Right kidney (tissue), 1 donor: ENCODE results near the gene PPP2R2B.
A peak's percentile ranks its signal among the peaks of the same experiment; 100 is the strongest.
"Not testable (repeated sequence)": the region's sequence is repeated elsewhere in the genome, so short reads cannot be mapped to it uniquely, and the experiment has no call there.

Experiments used
- DNase-seq: peaks from one replicate; pipeline ENCODE4 v3.0.0-alpha.2; 2016

Gene PPP2R2B

DNA sequence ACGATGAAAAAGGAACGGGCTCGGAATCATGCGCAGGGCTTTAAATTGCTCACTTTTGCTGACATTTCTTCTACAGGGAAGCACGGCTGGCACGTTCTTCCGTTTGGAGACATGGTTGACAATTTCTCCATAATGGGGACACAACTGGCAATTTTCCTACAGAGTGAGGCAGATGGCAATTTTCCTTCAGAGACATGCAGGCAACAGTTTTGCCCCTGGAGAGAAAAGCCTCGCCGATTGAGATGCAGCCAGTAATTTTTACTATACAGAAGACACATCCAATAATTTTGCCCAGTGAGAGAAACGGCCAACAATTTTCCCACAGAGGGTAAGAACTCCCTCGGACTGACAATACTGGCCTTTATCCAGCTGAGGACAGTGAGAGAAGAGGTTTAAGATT, 271.7 kb downstream of the PPP2R2B start:
- DNase-seq = no peak

DNA sequence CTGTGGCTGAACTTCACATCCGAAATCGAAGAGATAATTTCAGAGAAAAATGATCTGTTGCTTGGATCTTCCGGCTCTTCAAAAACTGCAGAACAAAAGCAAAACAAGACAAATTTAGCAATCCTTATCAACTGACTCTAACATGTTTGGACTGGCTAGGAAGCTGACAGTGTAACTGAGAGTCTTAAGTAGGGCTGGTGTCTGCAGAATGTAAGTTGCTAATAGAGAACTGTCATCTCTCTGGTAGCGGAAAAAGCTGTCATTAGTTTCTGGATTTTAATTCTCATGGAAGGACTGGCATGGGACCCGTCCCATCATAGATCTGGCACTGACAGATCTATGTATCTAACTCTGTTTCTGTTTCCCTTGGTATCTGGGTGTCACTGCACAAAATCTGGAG, 278.2 kb downstream of the PPP2R2B start:
- DNase-seq = no peak

DNA sequence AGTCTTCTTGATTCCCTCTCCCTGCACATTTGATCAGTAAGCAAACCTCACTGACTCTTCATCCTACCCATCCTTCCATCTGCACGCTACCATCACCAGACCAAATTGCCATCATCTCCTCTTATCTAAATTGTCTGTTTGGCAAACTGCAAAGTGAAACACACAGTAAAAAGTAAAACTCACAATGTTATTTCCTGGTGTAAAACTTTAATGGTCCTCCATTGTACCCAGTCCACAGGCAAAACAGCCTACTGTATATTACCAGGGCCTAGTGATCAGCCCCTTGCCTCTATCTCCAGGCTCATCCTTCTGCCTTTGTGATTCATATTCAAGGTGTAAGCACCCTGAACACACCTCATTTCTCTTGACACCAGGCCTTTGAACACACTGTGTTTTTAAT, 279.3 kb downstream of the PPP2R2B start:
- no peak for DNase-seq

DNA sequence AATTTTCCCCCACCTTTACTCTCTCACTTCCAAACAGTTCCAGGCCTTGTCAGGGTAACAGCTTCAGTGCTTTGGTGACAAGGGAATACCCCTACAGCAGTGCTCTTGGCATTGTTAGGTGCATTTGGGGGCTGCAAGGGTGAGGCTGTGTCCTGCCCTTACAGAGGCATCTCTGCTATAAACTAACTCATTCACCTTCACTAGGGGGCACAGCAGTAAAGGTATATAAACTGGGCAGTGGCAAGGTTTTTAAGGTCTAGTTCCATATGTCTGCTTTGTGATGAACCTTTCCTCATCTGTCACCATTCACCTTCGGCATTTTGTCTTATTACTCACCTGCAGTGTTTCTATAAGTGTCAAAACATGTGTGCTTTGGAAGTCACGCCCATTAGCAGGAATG, 283.5 kb downstream of the PPP2R2B start:
- no peak for DNase-seq

DNA sequence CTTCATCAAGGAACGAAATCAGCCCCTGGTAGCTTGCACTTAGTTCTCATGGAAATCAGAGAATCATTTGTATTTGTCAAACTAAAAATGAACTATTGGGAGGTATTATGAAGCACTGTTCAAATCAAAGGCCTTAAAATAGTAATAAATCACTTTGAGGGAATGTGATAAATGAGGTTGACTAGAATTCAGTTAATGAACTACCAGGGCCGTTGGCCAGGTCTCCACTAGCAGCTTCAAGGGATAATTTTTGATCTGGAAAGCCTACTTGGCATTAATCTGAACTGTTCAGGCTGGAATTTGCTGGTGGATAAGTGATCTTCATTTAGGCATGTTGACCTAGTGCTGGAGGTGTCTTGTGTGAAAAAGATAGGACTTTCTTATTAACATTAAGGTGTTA, 286.2 kb downstream of the PPP2R2B start:
- DNase-seq = no peak

DNA sequence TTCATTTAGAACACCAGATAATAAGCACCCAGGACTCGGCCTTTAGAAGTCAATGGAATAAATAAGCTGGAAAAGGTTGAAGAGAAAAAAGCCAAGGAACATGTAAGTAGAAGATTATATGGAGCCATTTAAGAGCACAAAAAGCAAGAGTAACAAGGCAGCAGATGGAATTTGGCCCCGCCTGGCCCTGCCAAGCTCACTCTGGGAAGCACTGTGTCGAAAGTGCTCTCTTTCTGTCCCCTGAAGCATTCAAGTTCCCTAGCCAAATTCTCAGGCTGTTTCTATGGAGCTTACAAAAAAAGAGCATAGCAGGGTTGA, 289.6 kb downstream of the PPP2R2B start:
- DNase-seq = no peak

DNA sequence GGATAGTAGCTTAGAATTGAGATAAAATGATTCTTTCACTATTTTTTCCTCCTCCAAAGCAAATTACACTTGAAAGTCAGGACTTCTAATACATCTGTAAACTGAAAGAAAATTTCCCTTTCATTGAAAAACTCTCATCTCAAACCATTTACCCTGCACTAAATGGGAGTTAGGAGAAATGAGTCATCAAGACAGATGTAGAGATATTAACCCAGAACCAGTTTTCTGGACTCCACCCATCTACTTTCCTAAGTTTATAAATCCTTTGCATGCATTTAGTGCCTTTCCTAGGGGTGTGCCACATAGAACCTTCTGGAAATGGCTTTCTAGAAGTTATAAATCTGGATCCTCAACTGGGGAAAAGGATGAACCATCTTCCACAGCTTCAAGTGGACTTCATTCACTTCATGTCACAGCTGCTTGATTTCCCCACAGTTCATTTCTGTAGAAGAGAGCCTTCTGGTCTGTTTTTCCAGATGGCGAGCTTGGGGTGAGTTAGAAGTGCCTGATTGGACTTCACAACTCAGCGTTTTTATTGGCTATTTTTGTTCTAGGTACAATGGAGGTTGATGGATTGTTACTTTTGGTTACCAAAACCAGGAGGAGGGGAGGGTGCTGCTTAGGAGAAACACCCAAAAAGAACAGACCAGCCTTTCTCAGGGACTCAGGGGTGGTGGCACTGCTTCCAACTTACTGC, 290.1 kb downstream of the PPP2R2B start:
- no peak for DNase-seq

DNA sequence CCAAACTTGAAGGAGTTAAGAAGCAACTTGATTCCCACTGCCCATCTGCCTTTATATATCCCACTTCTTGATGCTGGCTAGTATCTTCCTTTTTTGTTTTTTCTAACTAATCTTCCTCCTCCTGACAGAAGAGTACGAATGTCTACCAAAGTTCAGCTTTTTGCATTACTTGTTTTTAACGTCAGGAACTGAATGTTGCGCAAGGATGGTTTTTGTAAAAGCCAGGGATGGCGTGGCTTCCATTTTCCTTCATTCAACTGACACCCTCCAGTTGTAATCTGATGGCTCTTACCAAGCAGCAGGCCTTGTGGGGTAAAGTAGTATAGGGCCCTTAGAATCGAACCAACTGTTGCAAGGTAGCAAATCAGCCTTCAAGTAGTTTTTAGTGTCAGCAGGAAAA, 291.8 kb downstream of the PPP2R2B start:
- no peak for DNase-seq

DNA sequence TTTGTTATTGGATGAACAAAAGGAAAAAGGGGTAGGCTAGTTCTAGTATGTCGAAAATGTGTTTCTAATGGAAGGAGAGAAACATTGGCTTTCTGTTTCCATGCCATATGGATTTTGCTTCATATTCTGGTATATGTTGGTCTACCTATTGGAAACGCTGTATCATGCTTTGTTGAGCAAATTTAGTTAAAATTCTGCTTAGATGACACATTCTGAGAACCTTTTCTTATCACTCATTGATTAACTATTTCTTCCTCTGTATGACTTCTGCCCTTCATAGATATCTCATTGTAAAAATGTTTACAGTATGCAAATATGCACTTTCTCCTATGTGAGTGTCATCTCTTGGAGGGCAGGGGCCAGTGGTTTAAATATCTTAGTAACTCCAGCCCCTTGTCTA, 293.8 kb downstream of the PPP2R2B start:
- DNase-seq = no peak

DNA sequence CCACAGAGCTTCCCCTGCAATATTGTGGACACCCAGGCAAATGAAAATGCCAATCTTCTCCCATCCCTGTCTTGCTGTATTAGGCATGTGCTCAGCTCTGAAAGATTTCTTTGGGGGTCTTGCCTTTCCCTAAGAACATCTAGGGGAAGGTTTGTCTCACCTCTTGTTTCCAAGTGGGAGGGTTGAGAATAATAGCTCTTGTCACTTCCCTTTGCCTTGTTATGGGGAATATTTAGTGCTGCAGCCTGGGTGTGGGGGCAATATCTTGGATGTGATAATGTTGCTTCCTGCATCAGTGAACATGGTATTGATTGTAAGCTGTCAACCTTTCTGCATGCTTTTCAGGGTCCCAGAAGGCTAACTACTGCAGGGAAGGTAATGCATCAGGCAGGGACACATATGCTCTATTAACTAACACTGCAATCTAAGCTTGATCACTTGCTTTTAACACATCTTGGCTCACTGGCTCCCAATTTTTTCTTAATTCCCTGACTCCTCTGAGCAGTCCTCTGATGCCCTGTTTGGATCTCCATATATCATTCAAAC, 296.4 kb downstream of the PPP2R2B start:
- no peak for DNase-seq

DNA sequence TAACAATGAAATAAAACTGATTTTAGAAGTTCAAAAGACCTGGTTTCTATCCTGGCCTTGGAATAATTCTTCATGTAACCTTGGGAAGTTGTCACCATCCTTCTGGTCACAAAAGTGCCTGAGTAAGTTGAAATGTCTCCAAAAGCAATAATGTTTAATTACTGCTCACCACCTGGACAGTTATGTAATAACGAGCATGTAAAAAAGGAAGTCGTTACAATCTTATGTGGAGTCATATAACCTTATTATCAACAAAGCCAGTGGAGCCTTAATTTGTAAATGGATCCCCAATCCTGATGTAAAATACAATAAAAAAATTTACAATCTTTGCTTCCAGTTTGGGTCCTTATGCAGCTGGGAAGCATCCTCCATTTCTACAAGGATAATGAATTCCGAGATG, 298.3 kb downstream of the PPP2R2B start:
- DNase-seq = no peak

DNA sequence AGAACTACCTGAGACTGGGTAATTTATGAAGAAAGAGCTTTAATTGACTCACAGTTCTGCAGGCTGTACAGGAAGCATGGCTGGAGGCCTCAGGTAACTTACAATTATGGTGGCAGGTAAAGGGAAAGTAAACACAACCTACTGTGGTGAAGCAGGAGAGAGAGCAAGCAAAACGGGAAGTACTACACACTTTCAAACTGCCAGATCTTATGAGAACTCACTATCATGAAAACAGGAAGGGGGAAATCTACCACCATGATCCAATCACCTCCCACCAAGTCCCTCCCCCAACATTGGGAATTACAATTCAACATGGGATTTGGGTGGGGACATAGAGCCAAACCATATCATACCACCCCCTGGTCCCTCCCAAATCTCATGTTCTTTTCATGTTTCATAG, 303.8 kb downstream of the PPP2R2B start:
- no peak for DNase-seq

DNA sequence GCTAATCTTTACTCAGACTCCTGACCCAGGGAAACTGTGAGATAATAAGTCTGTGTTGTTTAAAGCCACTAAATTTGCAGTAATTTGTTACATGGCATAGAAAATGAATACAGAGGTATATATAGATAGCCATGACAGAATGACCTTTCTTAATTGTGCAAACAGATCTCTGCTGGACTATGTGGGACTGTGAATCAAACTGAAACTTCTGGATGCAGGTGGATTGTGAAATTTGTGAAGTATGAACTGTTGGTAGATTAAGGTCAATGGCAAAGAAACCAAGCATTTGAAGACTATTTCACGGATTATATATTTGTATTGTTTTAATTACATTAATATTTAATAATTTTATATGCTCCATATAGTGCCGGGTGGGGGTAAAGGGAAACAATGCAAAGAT, 310.4 kb downstream of the PPP2R2B start:
- DNase-seq = no peak

DNA sequence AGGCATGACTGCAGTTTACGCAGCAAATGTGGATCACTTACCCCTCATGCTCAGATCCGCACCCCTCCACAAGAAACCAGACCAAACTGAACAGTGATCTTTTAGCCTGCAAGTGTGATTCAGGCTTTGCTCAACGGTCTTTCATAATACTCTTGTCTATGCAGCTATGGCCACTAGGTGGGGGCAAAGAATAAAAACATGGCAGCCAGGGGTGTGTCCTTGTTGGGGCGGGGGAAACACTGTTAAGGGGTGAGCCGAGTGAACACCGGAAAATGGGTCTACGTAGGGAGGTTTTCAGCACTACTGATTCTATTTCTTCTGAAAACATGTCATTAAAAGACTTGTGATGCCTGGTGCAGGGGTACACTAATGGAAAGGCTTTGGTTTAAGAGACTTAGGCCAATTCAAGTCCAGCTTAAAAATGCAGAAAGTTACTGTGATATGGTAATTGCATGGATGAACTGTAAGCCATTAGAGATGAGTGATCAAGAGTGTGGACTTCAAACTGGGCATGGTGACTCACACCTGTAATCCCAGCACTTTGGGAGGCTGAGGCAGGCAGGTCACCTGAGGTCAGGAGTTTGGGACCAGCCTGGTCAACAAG, 312.7 kb downstream of the PPP2R2B start:
- no peak for DNase-seq

DNA sequence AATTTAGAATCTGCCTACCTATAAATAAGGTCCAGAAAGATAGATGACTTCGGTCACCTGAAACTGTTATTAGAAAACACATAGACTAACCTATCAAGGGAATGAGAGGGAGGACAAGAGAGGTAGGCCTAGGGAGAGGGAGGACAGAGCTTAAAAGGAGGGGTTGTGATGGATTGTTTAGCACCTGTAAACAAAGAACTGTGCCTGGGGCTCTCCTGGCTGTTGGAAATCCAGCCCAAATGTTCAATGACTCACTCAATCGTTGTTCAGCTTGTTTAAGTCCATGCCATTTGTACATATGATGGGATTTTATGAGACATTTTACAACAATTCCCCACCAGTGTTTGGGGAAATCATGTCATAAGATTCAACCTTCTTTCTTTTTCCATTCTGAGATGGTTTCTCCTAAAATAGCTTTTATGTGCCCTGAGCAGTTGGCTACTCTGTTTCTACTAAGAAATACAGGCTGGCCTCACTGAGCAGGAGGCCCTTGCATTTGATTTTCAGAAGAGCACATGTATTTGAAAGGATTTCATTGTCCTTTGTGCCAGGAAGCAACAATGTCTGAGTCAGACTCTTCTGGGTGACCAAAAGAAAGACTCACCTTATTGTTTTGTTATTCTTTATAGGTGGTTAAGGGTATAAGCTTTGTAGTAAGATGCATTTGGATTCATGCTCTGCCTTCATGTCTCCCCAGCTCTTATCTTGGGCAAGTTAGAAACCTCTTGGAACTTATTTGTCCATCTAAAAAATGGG, 314.4 kb downstream of the PPP2R2B start:
- peak; percentile 2 for DNase-seq

DNA sequence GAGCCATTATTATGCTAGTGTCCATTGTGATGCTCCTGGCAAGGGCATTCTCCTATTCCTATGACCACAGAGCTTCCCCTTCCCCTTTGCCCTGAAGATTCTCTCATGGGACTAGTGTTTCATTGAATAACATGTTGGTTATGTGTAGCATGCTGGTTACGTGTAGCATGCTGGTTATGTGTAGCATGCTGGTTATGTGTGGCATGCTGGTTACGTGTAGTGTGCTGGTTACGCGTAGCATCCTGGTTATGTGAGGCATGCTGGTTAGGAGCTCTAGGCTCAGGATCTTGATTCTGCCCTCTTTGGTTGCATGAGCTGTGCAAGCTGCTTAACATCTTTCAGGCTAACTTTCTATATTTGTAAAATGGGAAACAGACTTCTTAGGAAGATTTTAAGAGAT, 316.1 kb downstream of the PPP2R2B start:
- DNase-seq = no peak

DNA sequence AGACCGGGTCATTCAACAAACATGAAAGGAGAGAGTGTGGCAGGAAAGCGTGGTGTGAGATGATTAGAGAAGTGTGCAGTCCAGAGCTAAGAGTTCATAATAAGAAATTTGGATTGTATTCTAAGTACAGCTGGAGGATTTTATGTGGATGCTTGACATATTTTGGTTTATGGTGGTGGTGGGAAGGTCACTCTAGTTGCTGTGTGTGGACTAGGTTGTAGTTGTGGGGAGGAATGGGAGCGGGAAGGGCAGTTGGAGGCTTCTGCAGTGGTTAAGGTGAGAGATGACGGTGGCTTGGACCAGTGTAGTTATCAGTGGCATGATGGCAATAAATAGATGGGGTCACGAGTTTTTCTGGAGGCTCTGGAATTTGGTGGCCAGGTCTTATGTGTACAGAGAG, 316.8 kb downstream of the PPP2R2B start:
- DNase-seq = no peak

DNA sequence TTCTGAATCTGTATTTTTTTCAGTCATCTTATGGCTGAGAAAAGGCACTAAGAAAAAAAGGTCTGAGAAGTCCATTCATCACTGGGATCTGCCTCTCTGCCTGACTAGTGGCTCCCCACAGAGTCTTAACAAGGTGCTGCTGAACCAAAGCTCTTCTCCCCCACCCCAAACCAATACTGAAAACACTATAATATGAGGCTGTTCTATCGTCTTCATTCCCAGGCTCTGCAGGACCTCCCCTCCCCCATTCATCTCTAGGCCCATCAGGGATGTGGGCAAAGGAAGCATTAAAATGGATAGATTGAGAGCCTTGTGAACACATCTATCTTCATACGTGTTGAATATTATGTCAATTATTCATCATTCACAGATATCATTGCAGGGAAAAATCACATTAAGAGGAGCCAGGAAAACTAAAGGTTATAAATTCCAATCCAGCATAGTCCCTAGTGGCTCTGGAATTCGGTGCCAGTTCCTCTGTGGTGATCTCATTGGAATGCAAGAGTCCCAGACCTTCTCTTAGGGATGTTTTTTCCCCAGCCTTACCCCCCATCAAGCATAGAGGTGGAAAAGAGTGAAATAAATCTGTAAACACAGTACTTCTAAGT, 318.2 kb downstream of the PPP2R2B start:
- DNase-seq = no peak

DNA sequence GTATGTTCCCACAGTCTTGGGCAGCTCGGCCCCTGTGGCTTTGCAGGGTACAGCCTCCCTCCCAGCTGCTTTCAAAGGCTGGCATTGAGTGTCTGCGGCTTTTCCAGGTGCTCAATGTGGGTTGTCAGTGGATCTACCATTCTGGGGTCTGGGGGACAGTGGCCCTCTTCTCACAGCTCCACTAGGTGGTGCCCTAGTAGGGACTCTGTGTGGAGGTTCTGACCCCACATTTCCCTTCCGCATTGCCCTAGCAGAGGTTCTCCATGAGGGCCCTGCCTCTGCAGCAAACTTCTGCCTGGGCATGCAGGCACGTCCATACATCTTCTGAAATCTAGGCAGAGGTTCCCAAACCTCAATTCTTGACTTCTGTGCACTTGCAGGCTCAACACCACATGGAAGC, 321.7 kb downstream of the PPP2R2B start:
- not testable (repeated sequence) for DNase-seq

DNA sequence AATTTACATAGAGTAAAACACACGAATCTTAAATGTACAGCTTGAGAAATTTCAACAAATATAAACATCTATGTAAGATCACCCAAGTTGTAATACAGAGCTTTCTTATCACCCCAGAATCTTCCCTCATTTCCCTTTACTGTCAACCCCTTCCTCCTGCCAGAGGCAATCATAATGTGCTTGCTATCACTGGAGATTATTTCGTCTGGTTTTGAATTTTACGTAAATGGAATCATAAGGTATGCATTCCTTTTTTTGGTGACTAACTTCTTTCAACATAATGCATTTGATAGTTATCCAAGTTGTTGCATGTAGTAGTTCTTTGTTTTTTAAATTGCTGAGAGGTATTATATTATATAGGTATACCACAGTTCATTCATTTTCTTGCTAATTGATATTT, 325.1 kb downstream of the PPP2R2B start:
- no peak for DNase-seq

DNA sequence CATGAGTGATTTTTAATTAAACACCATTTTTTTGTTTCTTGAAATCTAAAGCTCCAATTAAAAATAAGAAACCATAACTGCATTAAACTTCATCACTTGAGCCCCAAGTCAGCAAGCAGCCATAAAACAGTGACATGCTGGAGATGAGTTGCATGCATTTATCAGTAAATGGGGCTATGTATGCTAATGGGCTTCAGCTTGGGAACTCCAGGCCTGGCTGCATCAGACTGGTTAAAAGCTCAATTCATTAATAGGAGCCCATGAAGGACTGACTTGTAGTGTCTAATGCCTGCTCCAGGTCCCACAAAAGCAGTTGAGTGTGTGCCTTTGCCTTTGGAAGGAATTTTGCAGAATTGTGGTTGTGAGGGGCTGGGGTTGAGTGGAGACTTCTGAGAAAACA, 328.9 kb downstream of the PPP2R2B start:
- DNase-seq = no peak

DNA sequence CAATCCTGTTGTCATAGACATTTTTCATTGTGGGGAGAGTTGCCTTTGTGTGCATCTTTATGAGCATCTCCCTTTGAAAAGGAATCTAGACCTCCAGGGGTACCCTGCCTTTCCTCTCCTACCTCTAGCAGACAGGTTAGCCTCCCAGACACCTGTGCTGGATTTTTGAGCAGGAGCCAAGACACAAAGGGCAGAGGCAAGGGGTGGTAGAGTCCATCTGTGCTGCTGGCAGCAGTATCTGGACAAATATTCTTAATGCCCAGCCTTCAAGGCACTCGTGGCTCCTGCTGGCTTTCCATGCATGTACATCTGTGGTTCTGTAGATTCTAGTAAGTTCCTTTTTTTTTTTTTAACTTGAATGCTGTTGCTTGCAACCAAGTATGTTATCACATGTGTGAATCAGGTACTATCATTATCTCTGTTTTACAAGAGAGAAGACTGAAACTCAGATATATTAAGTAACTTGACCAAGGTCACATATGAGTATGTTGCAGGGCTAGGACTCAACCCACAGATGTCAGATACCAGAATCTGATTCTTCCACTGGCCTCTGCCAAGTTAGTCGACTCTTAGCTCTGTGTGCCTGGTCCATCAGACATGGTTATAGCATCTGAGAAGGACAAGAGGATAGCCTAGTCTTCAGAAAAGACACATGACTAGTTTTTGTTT, 329.6 kb downstream of the PPP2R2B start:
- no peak for DNase-seq

DNA sequence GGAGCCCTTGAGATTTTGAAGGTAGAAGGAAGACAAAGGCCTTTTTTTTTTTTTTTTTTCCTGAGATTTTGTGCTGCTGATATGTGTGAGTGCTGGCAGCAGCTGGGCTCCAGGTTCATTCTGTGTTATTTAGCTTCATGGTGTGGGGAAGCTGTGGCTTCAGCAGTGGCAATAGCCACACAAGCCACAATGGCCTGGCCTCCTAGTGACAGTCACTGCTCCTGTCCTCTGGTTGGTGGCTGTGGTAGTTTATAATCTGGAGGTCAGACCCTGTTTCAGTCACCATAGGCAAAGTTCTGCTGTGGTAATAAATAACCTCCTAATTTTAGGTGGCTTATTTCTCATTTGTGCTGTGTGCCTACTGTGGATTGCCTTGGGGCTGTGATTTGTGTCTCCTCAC, 334.3 kb downstream of the PPP2R2B start:
- DNase-seq = no peak
